ENCODE data around the gene OTUD3.
"Not testable (repeated sequence)": the region's sequence is repeated elsewhere in the genome, so short reads cannot be mapped to it uniquely, and the experiment has no call there.

The OTUD3 gene, protein sequence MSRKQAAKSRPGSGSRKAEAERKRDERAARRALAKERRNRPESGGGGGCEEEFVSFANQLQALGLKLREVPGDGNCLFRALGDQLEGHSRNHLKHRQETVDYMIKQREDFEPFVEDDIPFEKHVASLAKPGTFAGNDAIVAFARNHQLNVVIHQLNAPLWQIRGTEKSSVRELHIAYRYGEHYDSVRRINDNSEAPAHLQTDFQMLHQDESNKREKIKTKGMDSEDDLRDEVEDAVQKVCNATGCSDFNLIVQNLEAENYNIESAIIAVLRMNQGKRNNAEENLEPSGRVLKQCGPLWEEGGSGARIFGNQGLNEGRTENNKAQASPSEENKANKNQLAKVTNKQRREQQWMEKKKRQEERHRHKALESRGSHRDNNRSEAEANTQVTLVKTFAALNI

DNA sequence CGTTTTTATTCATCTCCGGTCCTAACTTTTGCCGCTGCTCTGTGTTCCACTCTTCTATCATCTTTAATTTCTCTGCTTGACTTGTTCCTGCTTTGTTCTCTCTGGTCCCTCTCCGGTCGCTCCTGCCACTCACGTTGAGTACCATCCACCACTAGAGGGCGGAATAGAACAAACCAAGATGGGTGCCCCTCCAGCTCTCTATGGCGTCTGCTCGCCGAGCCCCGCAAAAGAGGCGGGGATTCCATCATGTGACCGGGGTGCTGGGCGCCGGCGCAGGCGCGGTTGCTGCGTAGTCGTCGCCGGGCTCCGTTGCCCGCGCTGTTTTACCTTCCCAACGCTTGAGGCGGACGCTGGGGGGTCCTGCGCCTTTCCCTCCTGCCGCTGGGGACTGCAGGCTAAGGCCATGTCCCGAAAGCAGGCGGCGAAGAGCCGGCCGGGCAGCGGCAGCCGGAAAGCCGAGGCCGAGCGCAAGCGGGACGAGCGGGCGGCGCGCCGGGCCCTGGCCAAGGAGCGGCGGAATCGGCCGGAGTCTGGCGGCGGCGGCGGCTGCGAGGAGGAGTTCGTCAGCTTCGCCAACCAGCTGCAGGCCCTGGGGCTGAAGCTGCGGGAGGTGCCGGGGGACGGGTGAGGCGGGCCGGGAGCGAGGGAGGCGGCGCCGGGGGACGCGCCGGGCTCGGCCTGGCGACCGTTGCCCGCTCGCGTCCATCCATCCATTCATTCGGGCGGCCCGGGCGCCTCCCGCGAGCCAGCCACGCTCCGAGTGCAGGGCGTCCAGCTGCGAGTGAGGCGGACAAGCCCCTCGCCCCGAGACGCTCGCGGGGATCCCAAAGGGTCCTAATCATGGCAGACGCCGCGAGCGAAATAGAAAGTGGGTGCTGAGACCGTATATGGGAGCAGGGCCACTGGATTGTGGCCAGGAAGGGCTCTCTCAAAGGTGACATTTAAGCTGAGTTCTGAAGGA lies at the start of gene OTUD3:
TSS of gene OTUD3 (plus strand) at position 285 of the 961 bp plus-strand sequence. CDS start at position 404, 119 bp downstream.
- FAIRE-seq = no peak
- DNase-seq (ENCODE audit: insufficient read length, low spot score) = peak; percentile 96

DNA sequence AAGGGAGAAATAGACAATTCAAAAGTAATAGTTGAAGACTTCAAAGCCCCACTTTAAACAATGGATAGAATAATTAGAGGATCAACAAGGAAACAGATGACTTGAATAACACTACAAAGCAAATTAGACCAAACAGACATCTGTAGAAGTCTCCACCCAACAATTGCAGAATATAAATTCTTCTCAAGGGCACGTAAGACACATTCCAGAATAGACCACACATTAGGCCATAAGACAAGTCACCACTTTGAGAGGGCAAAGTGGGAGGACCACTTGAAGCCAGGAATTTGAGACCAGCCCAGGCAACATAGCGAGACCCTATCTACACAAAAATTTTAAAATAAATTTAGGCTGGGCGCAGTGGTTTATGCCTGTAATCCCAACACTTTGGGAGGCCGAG lies 46.6 kb upstream of the OTUD3 start:
- DNase-seq (ENCODE audit: insufficient read length, low spot score) (no peak), FAIRE-seq (no peak)

DNA sequence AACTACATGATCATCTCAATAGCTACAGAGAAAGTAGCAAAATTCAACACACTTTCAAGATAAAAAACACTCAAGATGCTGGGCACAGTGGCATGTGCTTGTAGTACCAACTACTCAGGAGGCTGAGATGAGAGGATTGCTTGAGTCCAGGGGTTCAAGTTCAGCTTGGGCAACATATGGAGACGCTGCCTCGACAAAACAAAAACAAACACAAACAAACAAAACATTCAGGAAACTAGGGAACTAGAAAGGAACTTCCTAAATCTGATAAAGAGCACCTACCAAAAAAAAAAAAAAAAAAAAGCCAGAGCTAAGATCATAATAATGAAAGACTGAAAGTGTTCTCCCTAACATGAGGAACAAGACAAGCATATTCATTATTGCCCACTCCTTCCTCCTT lies 44.3 kb upstream of the OTUD3 start:
- FAIRE-seq = no peak
- DNase-seq (ENCODE audit: insufficient read length, low spot score) = no peak

DNA sequence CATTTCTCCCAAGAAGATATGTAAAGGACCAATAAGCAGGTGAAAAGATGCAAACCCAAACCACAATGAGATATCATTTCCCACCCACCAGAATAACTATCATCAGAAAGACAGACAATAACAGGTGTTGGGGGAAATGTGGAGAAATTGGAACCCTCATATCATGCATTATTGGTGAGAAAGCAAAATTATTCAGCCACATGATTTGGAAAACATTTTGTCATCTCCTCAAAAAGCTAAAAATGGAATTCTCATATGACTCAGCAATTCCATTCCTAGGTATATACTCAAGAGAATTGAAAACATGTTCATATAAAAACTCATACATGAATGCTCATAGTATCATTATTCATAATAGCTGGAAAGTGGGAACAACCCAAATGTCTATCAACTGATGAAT lies 42.0 kb upstream of the OTUD3 start:
- no peak for FAIRE-seq
- no peak for DNase-seq (ENCODE audit: insufficient read length, low spot score)

- no peak for FAIRE-seq
- no peak for DNase-seq (ENCODE audit: insufficient read length, low spot score)
Observed at GRCh38 chr1:19844731-19845495, 37.3 kb upstream of the OTUD3 start.

DNA sequence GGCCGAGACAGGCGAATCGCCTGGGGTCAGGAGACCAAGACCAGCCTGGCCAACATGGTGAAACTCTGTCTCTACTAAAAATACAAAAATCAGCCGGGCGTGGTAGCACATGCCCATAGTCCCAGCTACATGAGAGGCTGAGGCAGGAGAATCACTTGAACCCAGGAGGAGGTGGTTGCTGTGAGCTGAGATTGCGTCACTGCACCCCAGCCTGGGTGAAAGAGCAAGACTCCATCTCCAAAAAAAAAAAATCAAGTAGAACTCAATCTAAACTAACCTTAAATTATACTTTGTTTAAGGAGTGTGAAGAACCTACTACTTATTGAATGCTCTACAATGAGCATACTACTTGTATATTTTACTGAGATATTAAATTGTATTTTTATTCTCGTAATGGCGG lies 36.6 kb upstream of the OTUD3 start:
- FAIRE-seq (no peak), DNase-seq (ENCODE audit: insufficient read length, low spot score) (no peak)

DNA sequence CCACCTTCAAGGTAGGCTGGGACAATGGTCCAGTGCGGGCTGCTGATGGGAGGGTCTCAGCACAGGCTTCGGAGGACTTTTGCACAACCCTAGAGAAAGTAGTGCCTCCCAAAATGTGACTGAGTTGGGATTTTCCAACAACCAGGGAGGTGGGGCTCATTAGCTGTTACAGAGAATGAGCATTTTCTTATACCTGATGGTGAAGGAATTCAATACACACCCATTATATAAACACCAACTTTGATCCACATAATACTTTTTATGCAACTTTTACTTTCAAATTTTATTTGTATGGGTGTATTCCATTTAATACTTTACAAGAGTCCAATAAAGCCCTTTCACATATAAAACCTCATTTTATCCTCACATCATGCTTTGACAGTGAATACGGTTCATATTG lies 35.9 kb upstream of the OTUD3 start:
- DNase-seq (ENCODE audit: insufficient read length, low spot score) = no peak
- FAIRE-seq = no peak

DNA sequence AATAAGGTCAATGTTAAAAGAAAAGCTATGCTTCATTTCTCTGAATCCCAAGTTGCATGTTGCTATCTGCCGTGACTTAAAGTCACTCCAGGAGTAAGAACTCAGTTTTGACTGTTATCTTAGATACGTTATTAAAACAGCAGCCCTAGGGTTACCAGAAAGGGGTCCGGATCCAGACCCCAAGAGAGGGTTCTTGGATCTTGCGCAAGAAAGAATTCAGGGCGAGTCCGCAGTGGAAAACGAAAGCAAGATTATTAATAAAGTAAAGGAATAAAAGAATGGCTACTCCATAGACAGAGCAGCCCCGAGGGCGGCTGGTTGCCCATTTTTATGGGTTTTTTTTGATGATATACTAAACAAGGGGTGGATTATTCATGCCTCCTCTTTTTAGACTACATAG lies 34.9 kb upstream of the OTUD3 start:
- FAIRE-seq; DNase-seq (ENCODE audit: insufficient read length, low spot score): not testable (repeated sequence)

- DNase-seq (ENCODE audit: insufficient read length, low spot score); FAIRE-seq: not testable (repeated sequence)
Observed at GRCh38 chr1:19849307-19849706, 32.9 kb upstream of the OTUD3 start.

- FAIRE-seq (no peak), DNase-seq (ENCODE audit: insufficient read length, low spot score) (no peak)
Observed at GRCh38 chr1:19850214-19850613, 32.0 kb upstream of the OTUD3 start.

DNA sequence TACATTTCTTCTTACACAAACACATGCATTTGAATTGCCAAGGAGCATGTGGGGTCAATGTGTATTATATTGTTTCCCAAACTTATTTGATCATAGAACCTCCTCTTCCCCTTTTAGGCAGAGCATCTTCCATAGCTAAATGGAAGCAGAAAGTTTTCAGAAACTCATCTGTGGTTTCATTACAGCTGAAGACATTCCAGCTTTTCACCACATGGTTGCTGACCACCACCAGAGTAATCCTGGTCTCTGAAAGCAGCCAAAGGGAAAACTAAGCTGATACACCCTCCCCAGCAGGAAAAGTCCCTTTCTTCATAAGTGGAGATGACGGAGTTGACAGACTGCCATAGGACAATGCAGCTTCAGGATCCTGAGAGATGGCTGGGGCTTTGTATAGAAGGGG lies 30.2 kb upstream of the OTUD3 start:
- FAIRE-seq (no peak), DNase-seq (ENCODE audit: insufficient read length, low spot score) (no peak)

DNA sequence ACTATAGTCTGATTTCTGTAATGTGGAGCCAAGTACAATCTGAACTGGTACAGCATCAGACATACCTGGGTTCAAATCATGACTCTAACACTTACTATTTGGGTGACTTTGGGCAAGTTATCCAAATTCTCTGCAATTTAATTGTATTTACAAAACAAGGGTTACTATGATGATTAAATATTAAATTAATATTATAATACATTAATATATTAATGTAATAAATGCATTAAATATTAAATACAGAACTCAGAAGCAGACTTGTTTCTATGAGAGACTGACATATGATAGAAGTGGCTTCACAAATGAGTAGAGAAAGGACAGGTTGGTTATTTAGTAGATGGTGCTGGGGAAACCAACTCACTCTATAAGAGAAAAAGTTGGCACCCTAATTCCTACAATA lies 27.3 kb upstream of the OTUD3 start:
- no peak for DNase-seq (ENCODE audit: insufficient read length, low spot score)
- no peak for FAIRE-seq

DNA sequence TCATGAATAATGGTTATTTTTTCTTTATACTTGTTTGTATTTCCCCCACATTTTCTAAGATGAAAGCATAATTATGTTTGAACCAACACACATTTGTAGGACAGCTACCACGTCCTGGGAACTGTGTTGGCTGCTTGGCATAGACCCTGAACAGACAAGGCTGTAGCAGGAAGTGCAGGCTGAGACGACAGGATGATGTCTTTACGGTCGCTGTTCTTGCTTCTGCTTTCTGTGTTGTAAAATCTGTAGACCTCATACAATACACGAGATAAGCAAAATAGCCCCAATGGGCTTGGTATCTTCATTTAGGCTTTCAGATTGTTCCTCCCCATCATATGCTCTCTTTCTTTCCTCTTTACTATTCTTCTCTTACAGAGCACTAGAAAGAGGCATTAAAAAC lies 23.3 kb upstream of the OTUD3 start:
- no peak for DNase-seq (ENCODE audit: insufficient read length, low spot score)
- FAIRE-seq = no peak

DNA sequence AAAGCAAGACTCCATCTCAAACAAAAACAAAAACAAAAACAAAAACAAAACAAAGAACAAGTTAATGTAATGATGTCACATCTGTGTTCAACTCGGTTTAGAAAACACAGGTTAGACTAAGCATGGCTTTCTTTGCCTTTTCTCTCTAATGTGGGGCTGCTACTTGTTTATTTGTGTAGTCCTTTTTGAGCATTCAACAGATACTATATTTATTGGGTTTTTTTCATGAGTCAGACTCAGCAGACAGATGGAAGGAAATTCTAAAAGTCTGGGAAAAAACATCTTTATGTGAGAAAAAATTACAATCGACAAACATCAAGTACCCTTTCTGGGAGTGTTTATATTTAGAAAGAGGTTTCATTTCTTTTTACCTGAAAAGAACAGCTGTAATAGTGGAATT lies 22.3 kb upstream of the OTUD3 start:
- DNase-seq (ENCODE audit: insufficient read length, low spot score) = no peak
- FAIRE-seq = no peak

DNA sequence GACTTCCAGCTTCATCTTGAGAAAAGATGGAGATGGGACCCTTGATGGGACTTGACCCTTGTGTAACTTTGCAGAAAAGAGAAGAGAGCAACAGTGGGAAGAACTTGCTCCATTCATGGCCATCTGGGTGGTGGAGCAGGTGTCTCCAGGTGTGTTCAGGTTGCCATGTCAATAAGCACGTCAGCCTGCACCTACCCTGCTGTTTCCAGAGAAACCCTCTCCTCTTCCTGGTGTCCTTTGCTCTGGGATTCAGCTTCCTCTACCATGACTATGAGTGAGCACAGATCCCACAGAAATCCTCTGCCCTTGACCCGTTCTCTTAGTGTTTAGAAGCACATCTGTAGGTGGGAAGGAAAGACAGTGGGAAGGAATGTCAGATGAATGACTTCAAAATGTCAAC lies 21.8 kb upstream of the OTUD3 start:
- FAIRE-seq = no peak
- no peak for DNase-seq (ENCODE audit: insufficient read length, low spot score)

GRCh38 chr1:19861034-19861433 lies 21.2 kb upstream of the OTUD3 start:
- FAIRE-seq (no peak), DNase-seq (ENCODE audit: insufficient read length, low spot score) (no peak)

- DNase-seq (ENCODE audit: insufficient read length, low spot score) (no peak), FAIRE-seq (no peak)
Observed at GRCh38 chr1:19861842-19862530, 20.2 kb upstream of the OTUD3 start.

DNA sequence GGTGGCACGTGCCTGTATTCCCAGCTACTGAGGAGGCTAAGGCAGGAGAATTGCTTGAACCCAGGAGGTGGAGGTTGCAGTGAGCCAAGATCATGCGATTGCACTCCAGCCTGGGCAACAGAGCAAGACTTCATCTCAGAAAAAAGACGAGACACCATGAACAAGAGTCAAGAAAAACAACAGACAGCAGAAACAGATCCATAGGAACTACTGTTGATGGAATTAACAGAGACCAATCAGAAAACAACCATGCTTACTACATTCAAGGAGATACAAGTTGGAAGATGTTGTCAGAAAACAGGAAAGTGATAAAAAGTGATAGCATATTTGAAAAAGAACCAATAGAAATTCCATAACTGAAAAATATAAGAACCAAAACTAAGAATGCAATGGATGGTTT lies 19.3 kb upstream of the OTUD3 start:
- DNase-seq (ENCODE audit: insufficient read length, low spot score) = no peak
- FAIRE-seq = no peak

GRCh38 chr1:19864570-19865160 lies 17.5 kb upstream of the OTUD3 start:
- no peak for DNase-seq (ENCODE audit: insufficient read length, low spot score)
- no peak for FAIRE-seq

GRCh38 chr1:19866029-19866428 lies 16.2 kb upstream of the OTUD3 start:
- FAIRE-seq (no peak), DNase-seq (ENCODE audit: insufficient read length, low spot score) (no peak)

Data from HTR-8/SVneo (cell line).